NB4 (cell line): ENCODE results near the gene BAIAP2.

Source experiments
- TF ChIP-seq, protein P1 (sequence below): IDR thresholded peaks from 2 replicates; pipeline ENCODE4 v1.6.1; 2011; ENCODE audit warnings: low read depth, low read length
- TF ChIP-seq, protein P2 (sequence below): IDR thresholded peaks from one replicate; pipeline ENCODE4 v1.5.1; 2012; ENCODE audit warnings: low read depth, low read length

DNA sequence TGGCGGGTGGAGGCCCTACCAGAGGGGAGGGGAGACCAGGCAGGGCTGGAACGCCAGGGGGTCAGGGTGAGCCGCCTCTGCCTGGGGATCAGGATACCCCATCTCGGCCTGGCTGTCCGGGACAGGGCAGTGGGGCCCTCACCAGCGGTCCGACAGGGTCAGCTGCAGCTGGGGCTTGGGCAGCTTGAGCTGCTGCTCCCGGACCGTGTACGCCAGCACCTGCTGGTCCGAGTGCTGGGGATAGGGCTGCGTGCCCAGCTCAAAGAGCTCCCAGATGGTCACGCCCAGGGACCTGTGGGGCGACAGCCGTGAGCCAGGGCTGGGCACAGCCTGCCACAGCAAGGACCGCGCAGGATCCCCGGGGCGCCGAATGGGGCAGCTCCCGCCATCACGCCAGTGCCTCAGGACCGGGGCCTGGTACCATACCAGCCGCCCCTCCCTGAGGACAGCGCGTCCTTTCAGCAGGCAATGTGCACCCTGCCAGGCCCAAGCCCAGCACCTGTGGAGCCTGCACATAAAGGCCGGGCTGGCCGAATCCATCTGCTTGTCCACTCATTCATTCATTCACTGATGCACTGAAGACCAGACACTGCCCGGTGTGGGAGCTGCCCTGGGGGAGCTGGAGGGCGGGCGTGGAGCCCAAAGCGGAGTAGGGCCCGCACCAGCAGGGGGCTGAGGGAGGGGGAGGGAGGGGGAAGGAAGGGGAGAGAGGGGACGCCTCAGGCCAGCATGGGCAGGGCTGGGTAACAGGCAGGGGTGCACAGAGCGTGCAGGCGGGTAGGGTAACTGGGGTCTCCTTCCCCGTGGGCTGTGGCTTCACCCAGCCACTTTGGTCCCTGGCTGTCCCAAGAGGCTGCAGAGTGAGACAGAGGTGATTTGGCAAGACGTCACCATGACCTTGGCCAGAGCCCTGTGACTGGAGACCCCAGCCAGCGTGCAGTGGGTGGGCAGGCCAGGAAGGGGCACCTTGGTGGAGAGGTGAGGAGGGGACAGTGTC lies 88.4 kb downstream of the BAIAP2 start:
- TF ChIP-seq, protein P1, sequence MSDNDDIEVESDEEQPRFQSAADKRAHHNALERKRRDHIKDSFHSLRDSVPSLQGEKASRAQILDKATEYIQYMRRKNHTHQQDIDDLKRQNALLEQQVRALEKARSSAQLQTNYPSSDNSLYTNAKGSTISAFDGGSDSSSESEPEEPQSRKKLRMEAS: no peak
- TF ChIP-seq, protein P2, sequence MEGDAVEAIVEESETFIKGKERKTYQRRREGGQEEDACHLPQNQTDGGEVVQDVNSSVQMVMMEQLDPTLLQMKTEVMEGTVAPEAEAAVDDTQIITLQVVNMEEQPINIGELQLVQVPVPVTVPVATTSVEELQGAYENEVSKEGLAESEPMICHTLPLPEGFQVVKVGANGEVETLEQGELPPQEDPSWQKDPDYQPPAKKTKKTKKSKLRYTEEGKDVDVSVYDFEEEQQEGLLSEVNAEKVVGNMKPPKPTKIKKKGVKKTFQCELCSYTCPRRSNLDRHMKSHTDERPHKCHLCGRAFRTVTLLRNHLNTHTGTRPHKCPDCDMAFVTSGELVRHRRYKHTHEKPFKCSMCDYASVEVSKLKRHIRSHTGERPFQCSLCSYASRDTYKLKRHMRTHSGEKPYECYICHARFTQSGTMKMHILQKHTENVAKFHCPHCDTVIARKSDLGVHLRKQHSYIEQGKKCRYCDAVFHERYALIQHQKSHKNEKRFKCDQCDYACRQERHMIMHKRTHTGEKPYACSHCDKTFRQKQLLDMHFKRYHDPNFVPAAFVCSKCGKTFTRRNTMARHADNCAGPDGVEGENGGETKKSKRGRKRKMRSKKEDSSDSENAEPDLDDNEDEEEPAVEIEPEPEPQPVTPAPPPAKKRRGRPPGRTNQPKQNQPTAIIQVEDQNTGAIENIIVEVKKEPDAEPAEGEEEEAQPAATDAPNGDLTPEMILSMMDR: no peak
